Trophoblast cell (in vitro differentiated cells and primary cell): ENCODE results near the gene DOCK3.
"Not testable (repeated sequence)": the region's sequence is repeated elsewhere in the genome, so short reads cannot be mapped to it uniquely, and the experiment has no call there.

Experiments
- DNase-seq, 2 donors: peaks; one replicate each; pipeline ENCODE4 v3.0.0-alpha.2; 2016
- H2AFZ ChIP-seq: 2 replicates; pipeline ENCODE4 v1.6.1; 2013; ENCODE audit warnings: low read length, moderate library complexity, mild to moderate bottlenecking; ENCODE audit not compliant: insufficient read depth, poor library complexity
- H2AK5ac ChIP-seq: 2 replicates; pipeline ENCODE4 v1.6.1; 2013; ENCODE audit warnings: mild to moderate bottlenecking, low read length
- H2BK120ac ChIP-seq: 2 replicates; pipeline ENCODE4 v1.6.1; 2013; ENCODE audit warnings: low read length, mild to moderate bottlenecking, moderate library complexity; ENCODE audit not compliant: insufficient read depth, poor library complexity
- H2BK12ac ChIP-seq: 2 replicates; pipeline ENCODE4 v1.6.1; 2013; ENCODE audit warnings: mild to moderate bottlenecking, low read length, moderate library complexity
- H2BK5ac ChIP-seq: 2 replicates; pipeline ENCODE4 v1.6.1; 2013; ENCODE audit warnings: low read length, low read depth, moderate library complexity, mild to moderate bottlenecking; ENCODE audit not compliant: poor library complexity
- H3K14ac ChIP-seq: 2 replicates; pipeline ENCODE4 v1.6.1; 2013; ENCODE audit warnings: mild to moderate bottlenecking, low read length
- H3K18ac ChIP-seq: 2 replicates; pipeline ENCODE4 v1.6.1; 2013; ENCODE audit warnings: mild to moderate bottlenecking, low read length
- H3K23ac ChIP-seq: 2 replicates; pipeline ENCODE4 v1.6.1; 2013; ENCODE audit warnings: low read length
- H3K27ac ChIP-seq: 2 replicates; pipeline ENCODE4 v1.5.1; 2013; ENCODE audit warnings: low read depth, mild to moderate bottlenecking, inconsistent platforms, low read length, moderate library complexity
- H3K27me3 ChIP-seq: 2 replicates; pipeline ENCODE4 v1.6.1; 2013; ENCODE audit warnings: inconsistent platforms, mild to moderate bottlenecking, low read length, moderate library complexity; ENCODE audit not compliant: insufficient read depth
- H3K36me3 ChIP-seq, 2 experiments: 1 replicate in 1 of 2; 2 replicates in 1 of 2; pipeline ENCODE4 v1.6.1; 2013; ENCODE audit warnings: low read length in 2 of 2, mild to moderate bottlenecking in 2 of 2, moderate library complexity in 1 of 2; ENCODE audit not compliant: insufficient read depth in 2 of 2, control insufficient read depth in 1 of 2
- H3K4ac ChIP-seq: 2 replicates; pipeline ENCODE4 v1.6.1; 2013; ENCODE audit warnings: low read depth, mild to moderate bottlenecking, low read length, moderate library complexity
- H3K4me1 ChIP-seq, 2 experiments: 1 replicate in 1 of 2; 2 replicates in 1 of 2; pipeline ENCODE4 v1.6.1; 2013; ENCODE audit warnings: low read length in 2 of 2, mild to moderate bottlenecking in 2 of 2, moderate library complexity in 1 of 2; ENCODE audit not compliant: insufficient read depth in 2 of 2, control insufficient read depth in 1 of 2
- H3K4me2 ChIP-seq: 2 replicates; pipeline ENCODE4 v1.6.1; 2013; ENCODE audit warnings: inconsistent platforms, mild to moderate bottlenecking, low read length, moderate library complexity
- H3K4me3 ChIP-seq: 2 replicates; pipeline ENCODE4 v1.5.1; 2013; ENCODE audit warnings: mild to moderate bottlenecking, low read depth, low read length, inconsistent platforms
- H3K79me1 ChIP-seq: one replicate; pipeline ENCODE4 v1.6.1; 2013; ENCODE audit warnings: low read length
- H3K79me2 ChIP-seq: 2 replicates; pipeline ENCODE4 v1.6.1; 2013; ENCODE audit warnings: low read length, mild to moderate bottlenecking; ENCODE audit not compliant: control insufficient read depth, insufficient read depth, poor library complexity
- H3K9ac ChIP-seq: 2 replicates; pipeline ENCODE4 v1.6.1; 2013; ENCODE audit warnings: mild to moderate bottlenecking, low read length
- H3K9me3 ChIP-seq: 2 replicates; pipeline ENCODE4 v1.6.1; 2013; ENCODE audit warnings: low read depth, mild to moderate bottlenecking, control low read depth, inconsistent platforms, low read length; ENCODE audit not compliant: insufficient read depth
- H4K12ac ChIP-seq: 2 replicates; pipeline ENCODE4 v1.6.1; 2013; ENCODE audit warnings: low read depth, mild to moderate bottlenecking, low read length, moderate library complexity
- H4K8ac ChIP-seq: 2 replicates; pipeline ENCODE4 v1.6.1; 2013; ENCODE audit warnings: low read depth, mild to moderate bottlenecking, low read length, moderate library complexity
- H4K91ac ChIP-seq: one replicate; pipeline ENCODE4 v1.6.1; 2013; ENCODE audit warnings: low read depth, mild to moderate bottlenecking, low read length, moderate library complexity
- WGBS: extraction: QIAGEN DNeasy Blood & Tissue Kit; methylation state at CpG from one replicate; pipeline ENCODE4 v1.1.7; 2013; ENCODE audit warnings: missing lambda C conversion rate; ENCODE audit not compliant: insufficient read length, insufficient coverage; ENCODE audit errors: extremely low coverage; 5-methylcytosine and 5-hydroxymethylcytosine counted together

Gene DOCK3

DNA sequence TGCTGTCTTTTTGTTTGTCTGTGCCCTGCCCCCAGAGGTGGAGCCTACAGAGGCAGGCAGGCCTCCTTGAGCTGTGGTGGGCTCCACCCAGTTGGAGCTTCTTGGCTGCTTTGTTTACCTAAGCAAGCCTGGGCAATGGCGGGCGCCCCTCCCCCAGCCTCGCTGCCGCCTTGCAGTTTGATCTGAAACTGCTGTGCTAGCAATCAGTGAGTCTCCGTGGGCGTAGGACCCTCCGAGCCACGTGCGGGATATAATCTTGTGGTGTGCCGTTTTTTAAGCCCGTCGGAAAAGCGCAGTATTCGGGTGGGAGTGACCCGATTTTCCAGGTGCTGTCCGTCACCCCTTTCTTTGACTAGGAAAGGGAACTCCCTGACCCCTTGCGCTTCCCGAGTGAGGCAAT, 303.9 kb downstream of the DOCK3 start:
- not testable (repeated sequence) for H3K4me2 ChIP-seq, H2BK120ac ChIP-seq, H3K14ac ChIP-seq, H2BK5ac ChIP-seq, H2AFZ ChIP-seq, H4K12ac ChIP-seq, H2BK12ac ChIP-seq, H4K8ac ChIP-seq, H3K79me2 ChIP-seq, H3K4me1 ChIP-seq, H3K79me1 ChIP-seq, H3K27ac ChIP-seq, H3K36me3 ChIP-seq, H3K9me3 ChIP-seq, H3K23ac ChIP-seq, H3K18ac ChIP-seq, H3K4ac ChIP-seq, H3K9ac ChIP-seq, H3K4me3 ChIP-seq, H3K27me3 ChIP-seq, DNase-seq, H2AK5ac ChIP-seq
- no CpG with 5 or more reads among the region's 18 CpGs for WGBS
- peak overlapping the region; percentile 0 for H4K91ac ChIP-seq

- H4K12ac ChIP-seq: no peak overlapping the region
- no peak overlapping the region for H3K4ac ChIP-seq
- no peak overlapping the region for H3K4me3 ChIP-seq
- H3K27me3 ChIP-seq: no peaks in the 10 kb centered on the region
- no CpG with 5 or more reads among the region's 15 CpGs for WGBS
- H3K9me3 ChIP-seq: no peaks in the 10 kb centered on the region
- no peak overlapping the region for H2AFZ ChIP-seq
- H3K79me2 ChIP-seq: no peaks in the 10 kb centered on the region
- H3K79me1 ChIP-seq: no peaks in the 10 kb centered on the region
- peak overlapping the region; percentile 0 for H4K91ac ChIP-seq
- no peak overlapping the region for H2BK5ac ChIP-seq
- H3K18ac ChIP-seq: no peak overlapping the region
- no peak overlapping the region for H3K27ac ChIP-seq
- H4K8ac ChIP-seq: peak overlapping the region; percentile 47
- no peaks in the 10 kb centered on the region for H3K36me3 ChIP-seq
- H3K4me1 ChIP-seq: no peaks in the 10 kb centered on the region
- no peak overlapping the region for H2BK120ac ChIP-seq
- H3K23ac ChIP-seq: no peak overlapping the region
- no peak overlapping the region for H3K9ac ChIP-seq
- no peak overlapping the region for H3K14ac ChIP-seq
- no peak overlapping the region for H2AK5ac ChIP-seq
- H2BK12ac ChIP-seq: no peak overlapping the region
- no peak overlapping the region for H3K4me2 ChIP-seq
- no peak for DNase-seq
Measured at GRCh38 chr3:50978991-50979667, 304.4 kb downstream of the DOCK3 start.

DNA sequence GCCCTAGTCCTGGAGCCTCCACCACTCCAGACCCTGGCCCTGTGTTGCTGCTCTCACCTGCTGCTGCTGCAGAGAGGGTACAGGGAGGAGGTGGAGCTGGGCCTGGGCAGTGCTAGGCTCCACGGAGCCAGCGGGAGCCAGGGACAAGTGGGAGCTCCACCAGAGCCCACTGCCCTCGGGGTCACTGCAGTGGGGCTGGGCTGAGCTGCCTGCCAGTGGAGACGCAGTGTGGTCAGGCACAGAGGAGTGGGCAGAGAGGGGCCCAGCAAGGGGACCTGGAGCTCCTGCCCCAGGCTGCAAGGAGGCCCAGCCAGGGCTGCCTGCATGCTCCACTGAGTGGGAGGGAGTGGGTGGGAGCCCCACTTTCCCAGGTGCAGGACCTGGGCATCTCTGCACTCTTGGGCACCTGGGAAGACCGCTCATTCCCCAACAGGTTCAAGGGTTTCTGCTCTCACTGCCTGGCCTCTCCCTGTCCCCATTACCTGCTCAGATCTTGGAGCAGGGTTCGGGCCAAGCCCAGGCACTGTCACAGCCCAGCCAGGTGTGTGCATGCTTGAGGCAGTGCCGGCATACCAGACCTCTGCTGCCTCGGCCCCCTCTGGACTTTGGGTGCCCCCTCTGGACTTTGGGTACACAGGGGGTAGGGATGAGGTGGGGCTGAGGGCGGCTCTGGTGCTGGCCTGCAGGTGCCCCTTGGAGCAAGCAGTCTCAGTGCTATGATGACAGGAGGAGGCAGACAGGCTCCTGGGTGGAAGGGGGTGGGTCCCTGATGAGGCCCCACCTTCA, 308.0 kb downstream of the DOCK3 start:
- Histone ChIP-seq H3K36me3 (no peaks in the 10 kb centered on the region), H3K4ac (no peak overlapping the region), H4K91ac (no peak overlapping the region), H3K79me2 (no peaks in the 10 kb centered on the region), H3K79me1 (no peaks in the 10 kb centered on the region), H2BK12ac (no peak overlapping the region), H3K23ac (no peak overlapping the region), H3K27ac (no peak overlapping the region), H2BK120ac (no peak overlapping the region), H3K18ac (no peak overlapping the region), H2BK5ac (no peak overlapping the region), H3K4me2 (no peak overlapping the region), H3K4me1 (no peaks in the 10 kb centered on the region), H3K27me3 (no peaks in the 10 kb centered on the region), H3K9me3 (no peaks in the 10 kb centered on the region), H4K12ac (no peak overlapping the region), H3K9ac (no peak overlapping the region), H2AK5ac (no peak overlapping the region), H3K14ac (no peak overlapping the region), H3K4me3 (no peak overlapping the region), H4K8ac (no peak overlapping the region), H2AFZ (no peak overlapping the region)
- no CpG with 5 or more reads among the region's 9 CpGs for WGBS
- DNase-seq: no peak

GRCh38 chr3:50983887-50984286, 309.2 kb downstream of the DOCK3 start:
- WGBS: no CpG with 5 or more reads among the region's 5 CpGs
- Histone ChIP-seq H3K27me3 (no peaks in the 10 kb centered on the region), H3K36me3 (no peaks in the 10 kb centered on the region), H3K79me1 (no peaks in the 10 kb centered on the region), H3K9me3 (no peaks in the 10 kb centered on the region), H3K9ac (no peak overlapping the region), H2BK5ac (no peak overlapping the region), H3K4me1 (no peaks in the 10 kb centered on the region), H4K91ac (no peak overlapping the region), H3K4me2 (no peak overlapping the region), H3K4me3 (no peak overlapping the region), H3K14ac (no peak overlapping the region), H2AK5ac (no peak overlapping the region), H2AFZ (no peak overlapping the region), H3K4ac (no peak overlapping the region), H3K18ac (no peak overlapping the region), H4K8ac (no peak overlapping the region), H2BK120ac (no peak overlapping the region), H2BK12ac (no peak overlapping the region), H4K12ac (no peak overlapping the region), H3K23ac (no peak overlapping the region), H3K79me2 (no peaks in the 10 kb centered on the region), H3K27ac (no peak overlapping the region)
- no peak for DNase-seq
